Body of pancreas (tissue), 4 donors: ENCODE data around the gene OR10H4. TPM values are rescaled to one million over a fixed set of nuclear protein-coding genes. Genes with fewer than 3 reads are reported as not detected.
"Not testable (repeated sequence)": the region's sequence is repeated elsewhere in the genome, so short reads cannot be mapped to it uniquely, and the experiment has no call there.

Source experiments
- ATAC-seq: fragments of 150-250 bp; one replicate; pipeline ENCODE4 v1.9.1; 2016
- DNase-seq, 4 donors: peaks; one replicate each; pipeline ENCODE4 v3.0.0-alpha.2; 2019
- H3K27ac ChIP-seq, 4 donors: fragments of 200-600 bp; sonication (generic); 1 replicate in 3 of 4; 2 replicates in 1 of 4; pipeline versions ENCODE4 v1.5.1 to v1.6.1; 2016 to 2019; ENCODE audit warnings: mild to moderate bottlenecking in 1 of 4, mixed read lengths in 1 of 4, moderate library complexity in 1 of 4
- H3K27me3 ChIP-seq, 2 donors: fragments of 200-600 bp; sonication (generic); one replicate each; pipeline ENCODE4 v1.6.0; 2016; ENCODE audit warnings: mild to moderate bottlenecking in 1 of 2
- H3K36me3 ChIP-seq, 2 donors: fragments of 200-600 bp; sonication (generic); replicated peaks in 1 of 2; 2 replicates each; pipeline ENCODE4 v1.5.1; 2016; ENCODE audit warnings: low read depth in 2 of 2; ENCODE audit not compliant: insufficient read depth in 1 of 2
- H3K4me1 ChIP-seq: fragments of 200-600 bp; sonication (generic); one replicate; pipeline ENCODE4 v1.6.0; 2016
- H3K4me3 ChIP-seq, 2 donors: fragments of 200-600 bp; sonication (generic); 1 replicate in 1 of 2; 2 replicates in 1 of 2; pipeline ENCODE4 v1.5.1; 2016 to 2019
- H3K9me3 ChIP-seq, 3 donors: fragments of 200-600 bp; sonication (generic); 1 replicate in 2 of 3; 2 replicates in 1 of 3; pipeline ENCODE4 v1.5.1; 2016
- POLR2A ChIP-seq, 3 donors: fragments of 450-650 bp; IDR thresholded peaks; one replicate each; pipeline ENCODE4 v1.6.1; 2016; ENCODE audit warnings: antibody characterized with exemption in 3 of 3, mild to moderate bottlenecking in 2 of 3
- WGBS, 2 donors: methylation state at CpG; one replicate each; pipeline ENCODE4 v1.1.5; 2017; 5-methylcytosine and 5-hydroxymethylcytosine counted together
- intact Hi-C: fragments of 100-400 bp; cut with DNase I; formaldehyde crosslinking; loops from one replicate; pipeline ENCODE4 v1.15.1; 2023
- total RNA-seq, 2 donors: library from RNA; depleted of rRNA; stranded (reverse); fragments of >200 nt; gene quantifications; one replicate each; pipeline ENCODE4 v1.1.0, GENCODE V29; 2016
- TF ChIP-seq, protein P1 (sequence below), 7 experiments: fragments of 450-650 bp in 4 of 7; fragments of 200-600 bp in 3 of 7; sonication (generic) in 3 of 7; IDR thresholded peaks; one replicate each; pipeline ENCODE4 v1.5.1; 2016 to 2019; ENCODE audit warnings: antibody characterized with exemption in 7 of 7

OR10H4 gene
- total RNA-seq, 2 donors from 2014 or later, result not detected

DNA sequence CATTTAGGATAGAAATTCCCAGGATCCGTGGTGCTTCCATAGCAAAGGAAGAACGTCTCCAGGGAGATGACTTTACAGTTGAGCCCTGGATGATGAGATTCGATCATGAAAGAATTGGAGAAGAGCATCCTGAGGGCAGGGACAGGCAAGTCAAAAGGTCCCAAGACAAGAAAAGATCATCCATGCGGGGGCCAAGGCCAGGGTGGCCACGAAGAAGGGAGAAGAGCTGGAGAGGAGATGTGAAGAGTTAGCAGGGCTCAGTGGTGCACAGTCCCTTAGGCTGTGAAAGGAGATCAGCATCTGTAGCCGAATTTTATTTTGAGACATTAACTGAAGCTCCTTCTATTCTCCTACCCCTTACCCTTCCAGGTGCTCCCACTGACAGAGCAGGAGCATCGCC, 28.9 kb downstream of the OR10H4 start:
- WGBS, 2 donors, result 46 to 47% methylated on average over 7 of the region's 7 CpGs

DNA sequence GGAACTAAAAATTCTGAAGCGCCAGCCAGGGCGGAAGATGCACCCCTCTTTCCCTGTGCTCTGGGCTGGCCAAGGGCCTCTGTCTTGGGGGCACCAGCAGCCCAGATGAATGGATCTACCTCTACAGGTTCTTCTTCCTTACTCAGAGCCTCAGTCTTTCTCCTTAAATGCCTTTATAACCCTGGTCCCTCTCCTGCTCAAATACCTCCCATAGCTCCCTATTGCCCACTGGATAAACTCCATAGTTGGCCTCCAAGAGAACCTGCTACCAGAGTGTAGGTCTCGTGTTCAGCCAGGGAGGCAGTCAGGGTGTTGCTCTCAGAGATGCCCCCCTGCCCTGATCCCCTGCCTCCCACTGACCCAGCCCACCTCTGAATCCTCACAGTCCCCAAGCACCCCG, 30.5 kb downstream of the OR10H4 start:
- 74 to 88% methylated on average over 4 of the region's 4 CpGs for WGBS, 2 donors
- ATAC-seq, result no peak

More for the DNA sequence above, 28.9 kb downstream of the OR10H4 start:
- TF ChIP-seq, protein P1, sequence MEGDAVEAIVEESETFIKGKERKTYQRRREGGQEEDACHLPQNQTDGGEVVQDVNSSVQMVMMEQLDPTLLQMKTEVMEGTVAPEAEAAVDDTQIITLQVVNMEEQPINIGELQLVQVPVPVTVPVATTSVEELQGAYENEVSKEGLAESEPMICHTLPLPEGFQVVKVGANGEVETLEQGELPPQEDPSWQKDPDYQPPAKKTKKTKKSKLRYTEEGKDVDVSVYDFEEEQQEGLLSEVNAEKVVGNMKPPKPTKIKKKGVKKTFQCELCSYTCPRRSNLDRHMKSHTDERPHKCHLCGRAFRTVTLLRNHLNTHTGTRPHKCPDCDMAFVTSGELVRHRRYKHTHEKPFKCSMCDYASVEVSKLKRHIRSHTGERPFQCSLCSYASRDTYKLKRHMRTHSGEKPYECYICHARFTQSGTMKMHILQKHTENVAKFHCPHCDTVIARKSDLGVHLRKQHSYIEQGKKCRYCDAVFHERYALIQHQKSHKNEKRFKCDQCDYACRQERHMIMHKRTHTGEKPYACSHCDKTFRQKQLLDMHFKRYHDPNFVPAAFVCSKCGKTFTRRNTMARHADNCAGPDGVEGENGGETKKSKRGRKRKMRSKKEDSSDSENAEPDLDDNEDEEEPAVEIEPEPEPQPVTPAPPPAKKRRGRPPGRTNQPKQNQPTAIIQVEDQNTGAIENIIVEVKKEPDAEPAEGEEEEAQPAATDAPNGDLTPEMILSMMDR (IDR thresholded peaks at IDR 0.05), result no peak
- TF ChIP-seq POLR2A (IDR thresholded peaks at IDR 0.05), result no peak
- no peak overlapping the region for H3K4me3 ChIP-seq
- H3K27ac ChIP-seq, result no peak overlapping the region
- H3K4me1 ChIP-seq, result peaks cover 6% of the 10 kb centered on the region
- intact Hi-C loops, result no loop called here
- no peaks in the 10 kb centered on the region for H3K36me3 ChIP-seq
- no peaks in the 10 kb centered on the region for H3K27me3 ChIP-seq
- no peak for DNase-seq
- peaks cover 0 to 4% (median 0%) of the 10 kb centered on the region in 3 donors for H3K9me3 ChIP-seq
- ATAC-seq, result no peak

DNA sequence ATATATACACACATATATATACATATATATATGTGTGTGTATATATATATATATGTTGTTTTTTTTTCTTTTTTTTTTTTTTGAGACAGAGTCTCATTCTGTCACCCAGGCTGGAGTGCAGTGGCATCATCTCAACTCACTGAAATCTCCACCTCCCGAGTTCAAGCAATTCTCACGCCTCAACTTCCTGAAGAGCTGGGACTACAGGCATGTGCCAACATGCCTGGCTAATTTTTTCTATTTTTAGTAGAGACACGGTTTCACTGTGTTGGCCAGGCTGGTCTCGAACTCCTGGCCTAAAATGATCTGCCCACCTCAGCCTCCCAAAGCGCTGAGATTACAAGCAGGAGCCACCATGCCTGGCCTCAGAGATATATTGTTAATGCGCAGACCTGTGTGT, 37.0 kb downstream of the OR10H4 start:
- H3K27me3 ChIP-seq, H3K9me3 ChIP-seq, H3K4me1 ChIP-seq, H3K4me3 ChIP-seq, H3K27ac ChIP-seq, H3K36me3 ChIP-seq, DNase-seq, intact Hi-C loops, ATAC-seq: not testable (repeated sequence)
- 58 to 61% methylated on average over 6 of the region's 6 CpGs for WGBS, 2 donors

More for the DNA sequence above, 30.5 kb downstream of the OR10H4 start:
- H3K36me3 ChIP-seq, result no peaks in the 10 kb centered on the region
- no peak for TF ChIP-seq POLR2A (IDR thresholded peaks at IDR 0.05)
- TF ChIP-seq, protein P1 (IDR thresholded peaks at IDR 0.05), result no peak
- H3K4me1 ChIP-seq, result peaks cover 6% of the 10 kb centered on the region
- H3K9me3 ChIP-seq, result peaks cover 0 to 4% (median 0%) of the 10 kb centered on the region in 3 donors
- no peak overlapping the region for H3K27ac ChIP-seq
- no peak for DNase-seq
- intact Hi-C loops, result no loop called here
- H3K27me3 ChIP-seq, result no peaks in the 10 kb centered on the region
- H3K4me3 ChIP-seq, result no peak overlapping the region

DNA sequence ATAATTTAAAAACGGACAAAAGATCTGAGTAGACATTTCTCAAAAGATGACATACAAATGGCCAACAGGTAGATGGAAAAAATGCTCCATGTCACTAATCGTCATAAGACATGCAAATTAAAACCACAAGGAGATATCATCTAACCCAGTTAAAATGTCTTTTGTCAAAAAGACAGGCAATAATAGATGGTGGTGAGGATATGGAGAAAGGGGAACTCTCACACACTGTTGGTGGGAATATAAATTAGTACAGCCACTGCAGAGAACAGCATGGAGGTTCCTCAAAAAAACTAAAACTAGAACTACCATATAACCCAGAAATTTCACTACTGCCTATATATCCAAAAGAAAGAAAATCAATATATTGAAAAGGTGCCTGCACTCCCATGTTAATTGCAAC, 37.9 kb downstream of the OR10H4 start:
- Histone ChIP-seq H3K4me3 (no peak overlapping the region), H3K9me3 (peaks cover 0 to 4% (median 0%) of the 10 kb centered on the region in 3 donors), H3K27me3 (no peaks in the 10 kb centered on the region), H3K4me1 (no peaks in the 10 kb centered on the region), H3K27ac (no peak overlapping the region), H3K36me3 (no peaks in the 10 kb centered on the region)
- TF ChIP-seq POLR2A (IDR thresholded peaks at IDR 0.05), result no peak
- TF ChIP-seq, protein P1 (IDR thresholded peaks at IDR 0.05), result no peak
- intact Hi-C loops, result no loop called here
- ATAC-seq, result no peak
- DNase-seq, result no peak
- 38 to 44% methylated on average over 2 of the region's 2 CpGs for WGBS, 2 donors

DNA sequence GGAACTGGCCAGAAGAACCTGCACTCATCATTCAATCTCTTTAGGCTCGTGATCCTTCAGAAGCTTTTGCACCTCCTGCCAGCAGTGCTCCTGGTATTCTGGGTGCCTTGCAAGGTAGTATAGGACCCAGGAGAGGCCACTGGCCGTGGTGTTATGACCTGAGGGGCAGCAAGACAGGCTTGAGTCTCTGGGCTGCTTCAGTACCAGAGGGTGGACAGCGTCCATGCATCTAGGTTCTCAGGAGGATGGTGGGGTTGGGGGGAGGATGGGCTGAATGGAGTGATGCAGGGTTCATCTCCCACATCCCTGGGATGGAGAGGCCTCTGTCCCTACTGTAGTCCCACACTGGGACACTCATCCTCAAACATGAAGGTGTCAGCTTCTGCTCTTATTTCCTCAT, 41.1 kb downstream of the OR10H4 start:
- Histone ChIP-seq H3K27me3 (no peaks in the 10 kb centered on the region), H3K27ac (no peak overlapping the region), H3K36me3 (no peaks in the 10 kb centered on the region), H3K9me3 (no peaks in the 10 kb centered on the region), H3K4me3 (no peak overlapping the region), H3K4me1 (no peaks in the 10 kb centered on the region)
- ATAC-seq, result no peak
- TF ChIP-seq POLR2A (IDR thresholded peaks at IDR 0.05), result no peak
- TF ChIP-seq, protein P1 (IDR thresholded peaks at IDR 0.05), result no peak
- intact Hi-C loops, result no loop called here
- WGBS, 2 donors, result 24 to 57% methylated on average over 1 to 3 of the region's 3 CpGs
- DNase-seq, result no peak
